HepG2 (cell line): ENCODE data around the gene TMEM131. TPM values are rescaled to one million over a fixed set of nuclear protein-coding genes. Genes with fewer than 3 reads are reported as not detected.
A peak's percentile ranks its signal among the peaks of the same experiment; 100 is the strongest.

Source experiments
- DNMT3B ChIP-seq: conservative IDR thresholded peaks from 2 replicates; pipeline ENCODE4 v1.6.1; 2016; ENCODE audit warnings: missing biosample characterization, control low read depth
- DR1 ChIP-seq: sonication (generic); formaldehyde crosslinking; IDR thresholded peaks from 2 replicates; pipeline ENCODE4 v1.8.0; 2021; ENCODE audit warnings: mild to moderate bottlenecking, missing genetic modification reagents, inconsistent platforms
- FIP1L1 ChIP-seq: fragments of 200-400 bp; formaldehyde crosslinking; IDR thresholded peaks from 2 replicates; pipeline ENCODE4 v1.6.1; 2018; ENCODE audit warnings: low read depth, mild to moderate bottlenecking, low read length, moderate library complexity, borderline replicate concordance; ENCODE audit not compliant: insufficient read depth
- FOXA1 ChIP-seq, 2 experiments: fragments of 450-650 bp in 1 of 2; sonication (generic) in 1 of 2; formaldehyde crosslinking in 1 of 2; IDR thresholded peaks; 2 replicates each; pipeline versions ENCODE4 v1.4.0 to v1.6.1; 2016 to 2020; ENCODE audit warnings: missing genetic modification reagents in 1 of 2
- FOXK1 ChIP-seq: sonication (generic); formaldehyde crosslinking; IDR thresholded peaks from 2 replicates; pipeline ENCODE4 v1.4.0; 2020; ENCODE audit warnings: low read depth, missing genetic modification reagents, borderline replicate concordance
- HHEX ChIP-seq: IDR thresholded peaks from 2 replicates; pipeline ENCODE4 v1.6.1; 2016; ENCODE audit warnings: control low read depth
- KAT7 ChIP-seq: IDR thresholded peaks from 2 replicates; pipeline ENCODE4 v1.6.1; 2018; ENCODE audit warnings: borderline replicate concordance, missing compliant biosample characterization
- MED1 ChIP-seq: sonication (generic); formaldehyde crosslinking; IDR thresholded peaks from 2 replicates; pipeline ENCODE4 v1.4.0; 2020; ENCODE audit warnings: missing genetic modification reagents
- NFE2 ChIP-seq: sonication (generic); formaldehyde crosslinking; IDR thresholded peaks from 2 replicates; pipeline ENCODE4 v1.4.0; 2020; ENCODE audit warnings: missing genetic modification reagents
- SIN3B ChIP-seq: fragments of 150-350 bp; IDR thresholded peaks from 2 replicates; pipeline ENCODE4 v1.6.1; 2014; ENCODE audit warnings: low read length
- SNAPC2 ChIP-seq: sonication (generic); formaldehyde crosslinking; IDR thresholded peaks from 2 replicates; pipeline ENCODE4 v1.8.1; 2022; ENCODE audit warnings: mild to moderate bottlenecking, missing genetic modification reagents
- SRY ChIP-seq: sonication (generic); formaldehyde crosslinking; IDR thresholded peaks from 2 replicates; pipeline ENCODE4 v1.8.0; 2022; ENCODE audit warnings: mild to moderate bottlenecking, missing genetic modification reagents
- TERF1 ChIP-seq: sonication (generic); formaldehyde crosslinking; IDR thresholded peaks from 2 replicates; pipeline ENCODE4 v1.8.0; 2022; ENCODE audit warnings: mild to moderate bottlenecking, missing genetic modification reagents, moderate library complexity
- ZFX ChIP-seq: sonication (generic); formaldehyde crosslinking; IDR thresholded peaks from 2 replicates; pipeline ENCODE4 v1.4.0; 2020; ENCODE audit warnings: mild to moderate bottlenecking, low read depth, missing genetic modification reagents, moderate library complexity
- ZMYM2 ChIP-seq: sonication (generic); formaldehyde crosslinking; IDR thresholded peaks from 2 replicates; pipeline ENCODE4 v1.8.0; 2022; ENCODE audit warnings: mild to moderate bottlenecking, missing genetic modification reagents
- ZNF430 ChIP-seq: sonication (generic); formaldehyde crosslinking; IDR thresholded peaks from 2 replicates; pipeline ENCODE4 v1.9.0; 2021; ENCODE audit warnings: mild to moderate bottlenecking, missing genetic modification reagents
- ZNF446 ChIP-seq: sonication (generic); formaldehyde crosslinking; IDR thresholded peaks from 2 replicates; pipeline ENCODE4 v1.5.0; 2020; ENCODE audit warnings: mild to moderate bottlenecking, missing genetic modification reagents
- ZNF768 ChIP-seq: sonication (generic); formaldehyde crosslinking; IDR thresholded peaks from 2 replicates; pipeline ENCODE4 v1.4.0; 2020; ENCODE audit warnings: missing genetic modification reagents
- polyA plus RNA-seq, 8 experiments: library from polyadenylated mRNA; depleted of rRNA in 3 of 8; stranded (reverse) in 7 of 8; unstranded in 1 of 8; fragments of >200 nt; fragmentation: Illumina TruSeq in 4 of 8; extraction: Trizol in 4 of 8; gene quantifications; 2 replicates each; pipeline versions ENCODE4 v1.2.1 to v1.2.3, GENCODE V29; 2011 to 2016; ENCODE audit warnings: low read depth in 4 of 8, missing spikeins in 1 of 8, mixed read lengths in 1 of 8; ENCODE audit not compliant: insufficient read depth in 1 of 8
- total RNA-seq, 5 experiments: library from RNA; depleted of rRNA; stranded (reverse); fragments of >200 nt; fragmentation: Illumina TruSeq; extraction: Trizol; gene quantifications; 2 replicates each; pipeline ENCODE4 v1.2.3, GENCODE V29; 2016; ENCODE audit warnings: low read depth in 1 of 5
- TF ChIP-seq, protein P1 (sequence below): sonication (generic); formaldehyde crosslinking; conservative IDR thresholded peaks from 2 replicates; pipeline ENCODE4 v1.4.0; 2020; ENCODE audit warnings: mild to moderate bottlenecking, missing genetic modification reagents, moderate library complexity
- TF ChIP-seq, protein P2 (sequence below): sonication (generic); formaldehyde crosslinking; IDR thresholded peaks from 2 replicates; pipeline ENCODE4 v1.5.1; 2020; ENCODE audit warnings: mild to moderate bottlenecking, moderate library complexity, missing genetic modification reagents
- TF ChIP-seq, protein P3 (sequence below): sonication (generic); formaldehyde crosslinking; IDR thresholded peaks from 2 replicates; pipeline ENCODE4 v1.4.0; 2020; ENCODE audit warnings: missing genetic modification reagents
- TF ChIP-seq, protein P4 (sequence below): IDR thresholded peaks from 2 replicates; pipeline ENCODE4 v1.6.1; 2012; ENCODE audit warnings: inconsistent platforms

Gene TMEM131
- total and polyA plus RNA-seq, 2 of the 13 experiments (the other 11 are each of a cell fraction or from before 2014, with no cell fraction given), result 17.9 to 19.5 TPM

DNA sequence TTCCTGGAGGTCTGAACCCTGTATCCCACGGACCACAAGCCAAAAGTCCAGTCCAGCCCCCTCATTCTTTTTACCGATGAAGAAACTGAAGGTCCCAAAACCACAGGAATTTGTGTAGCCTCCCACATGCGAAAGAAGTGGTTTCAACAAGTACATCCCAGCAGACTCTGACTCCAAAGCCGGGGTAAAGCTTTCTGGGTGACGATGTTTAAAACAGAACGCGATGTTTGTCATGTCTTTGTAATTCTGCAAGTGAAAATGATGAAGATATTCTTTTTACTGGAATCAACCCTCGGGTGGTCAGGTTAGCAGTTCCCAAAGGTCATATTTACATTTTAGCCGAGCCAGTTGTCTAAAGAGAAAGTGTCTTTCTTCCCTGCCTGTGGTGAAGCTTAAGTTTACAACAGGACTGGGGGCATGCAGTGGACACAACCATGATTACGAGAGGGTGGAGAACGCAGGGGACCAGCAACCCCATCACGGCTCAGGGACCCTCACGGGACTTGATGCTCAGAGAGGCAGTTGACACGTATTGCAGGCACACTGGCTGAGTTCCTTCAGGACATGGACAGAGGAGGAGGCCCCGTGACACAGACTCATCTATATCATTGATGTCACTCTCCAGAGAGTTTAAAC lies 17.8 kb upstream of the TMEM131 start (continued):
- TF ChIP-seq, protein P1, sequence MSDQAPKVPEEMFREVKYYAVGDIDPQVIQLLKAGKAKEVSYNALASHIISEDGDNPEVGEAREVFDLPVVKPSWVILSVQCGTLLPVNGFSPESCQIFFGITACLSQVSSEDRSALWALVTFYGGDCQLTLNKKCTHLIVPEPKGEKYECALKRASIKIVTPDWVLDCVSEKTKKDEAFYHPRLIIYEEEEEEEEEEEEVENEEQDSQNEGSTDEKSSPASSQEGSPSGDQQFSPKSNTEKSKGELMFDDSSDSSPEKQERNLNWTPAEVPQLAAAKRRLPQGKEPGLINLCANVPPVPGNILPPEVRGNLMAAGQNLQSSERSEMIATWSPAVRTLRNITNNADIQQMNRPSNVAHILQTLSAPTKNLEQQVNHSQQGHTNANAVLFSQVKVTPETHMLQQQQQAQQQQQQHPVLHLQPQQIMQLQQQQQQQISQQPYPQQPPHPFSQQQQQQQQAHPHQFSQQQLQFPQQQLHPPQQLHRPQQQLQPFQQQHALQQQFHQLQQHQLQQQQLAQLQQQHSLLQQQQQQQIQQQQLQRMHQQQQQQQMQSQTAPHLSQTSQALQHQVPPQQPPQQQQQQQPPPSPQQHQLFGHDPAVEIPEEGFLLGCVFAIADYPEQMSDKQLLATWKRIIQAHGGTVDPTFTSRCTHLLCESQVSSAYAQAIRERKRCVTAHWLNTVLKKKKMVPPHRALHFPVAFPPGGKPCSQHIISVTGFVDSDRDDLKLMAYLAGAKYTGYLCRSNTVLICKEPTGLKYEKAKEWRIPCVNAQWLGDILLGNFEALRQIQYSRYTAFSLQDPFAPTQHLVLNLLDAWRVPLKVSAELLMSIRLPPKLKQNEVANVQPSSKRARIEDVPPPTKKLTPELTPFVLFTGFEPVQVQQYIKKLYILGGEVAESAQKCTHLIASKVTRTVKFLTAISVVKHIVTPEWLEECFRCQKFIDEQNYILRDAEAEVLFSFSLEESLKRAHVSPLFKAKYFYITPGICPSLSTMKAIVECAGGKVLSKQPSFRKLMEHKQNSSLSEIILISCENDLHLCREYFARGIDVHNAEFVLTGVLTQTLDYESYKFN (CRISPR knock-in tag), result peak; percentile 54
- TF ChIP-seq HHEX (CRISPR knock-in tag) (no peak), TERF1 (CRISPR knock-in tag) (no peak), SRY (CRISPR knock-in tag) (no peak), ZNF446 (no peak), FIP1L1 (no peak), ZNF430 (CRISPR knock-in tag) (no peak), ZMYM2 (CRISPR knock-in tag) (no peak), NFE2 (CRISPR knock-in tag) (no peak), SNAPC2 (CRISPR knock-in tag) (no peak), DR1 (no peak), MED1 (CRISPR knock-in tag) (0 out of 2 replicates have a peak, but pooled peaks have one; percentile 16), FOXA1 (IDR thresholded peaks at IDR 0.05) (no peak), FOXA1 (CRISPR knock-in tag; IDR thresholded peaks at IDR 0.05) (peak; percentile 62), DNMT3B (CRISPR knock-in tag) (no peak), ZNF768 (CRISPR knock-in tag) (no peak), SIN3B (no peak), KAT7 (CRISPR knock-in tag) (no peak), ZFX (CRISPR knock-in tag) (peak; percentile 29; the same call in 1 of the 2 replicates), FOXK1 (CRISPR knock-in tag) (peak; percentile 16; the same call in 1 of the 2 replicates)
- TF ChIP-seq, protein P2, sequence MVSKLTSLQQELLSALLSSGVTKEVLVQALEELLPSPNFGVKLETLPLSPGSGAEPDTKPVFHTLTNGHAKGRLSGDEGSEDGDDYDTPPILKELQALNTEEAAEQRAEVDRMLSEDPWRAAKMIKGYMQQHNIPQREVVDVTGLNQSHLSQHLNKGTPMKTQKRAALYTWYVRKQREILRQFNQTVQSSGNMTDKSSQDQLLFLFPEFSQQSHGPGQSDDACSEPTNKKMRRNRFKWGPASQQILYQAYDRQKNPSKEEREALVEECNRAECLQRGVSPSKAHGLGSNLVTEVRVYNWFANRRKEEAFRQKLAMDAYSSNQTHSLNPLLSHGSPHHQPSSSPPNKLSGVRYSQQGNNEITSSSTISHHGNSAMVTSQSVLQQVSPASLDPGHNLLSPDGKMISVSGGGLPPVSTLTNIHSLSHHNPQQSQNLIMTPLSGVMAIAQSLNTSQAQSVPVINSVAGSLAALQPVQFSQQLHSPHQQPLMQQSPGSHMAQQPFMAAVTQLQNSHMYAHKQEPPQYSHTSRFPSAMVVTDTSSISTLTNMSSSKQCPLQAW (CRISPR knock-in tag), result 0 out of 2 replicates have a peak, but pooled peaks have one; percentile 41
- TF ChIP-seq, protein P3, sequence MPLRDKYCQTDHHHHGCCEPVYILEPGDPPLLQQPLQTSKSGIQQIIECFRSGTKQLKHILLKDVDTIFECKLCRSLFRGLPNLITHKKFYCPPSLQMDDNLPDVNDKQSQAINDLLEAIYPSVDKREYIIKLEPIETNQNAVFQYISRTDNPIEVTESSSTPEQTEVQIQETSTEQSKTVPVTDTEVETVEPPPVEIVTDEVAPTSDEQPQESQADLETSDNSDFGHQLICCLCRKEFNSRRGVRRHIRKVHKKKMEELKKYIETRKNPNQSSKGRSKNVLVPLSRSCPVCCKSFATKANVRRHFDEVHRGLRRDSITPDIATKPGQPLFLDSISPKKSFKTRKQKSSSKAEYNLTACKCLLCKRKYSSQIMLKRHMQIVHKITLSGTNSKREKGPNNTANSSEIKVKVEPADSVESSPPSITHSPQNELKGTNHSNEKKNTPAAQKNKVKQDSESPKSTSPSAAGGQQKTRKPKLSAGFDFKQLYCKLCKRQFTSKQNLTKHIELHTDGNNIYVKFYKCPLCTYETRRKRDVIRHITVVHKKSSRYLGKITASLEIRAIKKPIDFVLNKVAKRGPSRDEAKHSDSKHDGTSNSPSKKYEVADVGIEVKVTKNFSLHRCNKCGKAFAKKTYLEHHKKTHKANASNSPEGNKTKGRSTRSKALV (CRISPR knock-in tag), result no peak
- TF ChIP-seq, protein P4, sequence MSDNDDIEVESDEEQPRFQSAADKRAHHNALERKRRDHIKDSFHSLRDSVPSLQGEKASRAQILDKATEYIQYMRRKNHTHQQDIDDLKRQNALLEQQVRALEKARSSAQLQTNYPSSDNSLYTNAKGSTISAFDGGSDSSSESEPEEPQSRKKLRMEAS, result no peak
